Urothelium cell line (cell line): ENCODE data around the gene MIA.
A peak's percentile ranks its signal among the peaks of the same experiment; 100 is the strongest.
"Not testable (repeated sequence)": the region's sequence is repeated elsewhere in the genome, so short reads cannot be mapped to it uniquely, and the experiment has no call there.

Source experiments
- DNase-seq: peaks from one replicate; pipeline ENCODE4 v3.0.0; 2011; ENCODE audit warnings: low spot score, mixed read lengths
- FAIRE-seq: peaks from 2 replicates; lab custom pipeline; 2011; peaks lifted over from hg19 to GRCh38; lab: Jason Lieb, UNC

The MIA gene

DNA sequence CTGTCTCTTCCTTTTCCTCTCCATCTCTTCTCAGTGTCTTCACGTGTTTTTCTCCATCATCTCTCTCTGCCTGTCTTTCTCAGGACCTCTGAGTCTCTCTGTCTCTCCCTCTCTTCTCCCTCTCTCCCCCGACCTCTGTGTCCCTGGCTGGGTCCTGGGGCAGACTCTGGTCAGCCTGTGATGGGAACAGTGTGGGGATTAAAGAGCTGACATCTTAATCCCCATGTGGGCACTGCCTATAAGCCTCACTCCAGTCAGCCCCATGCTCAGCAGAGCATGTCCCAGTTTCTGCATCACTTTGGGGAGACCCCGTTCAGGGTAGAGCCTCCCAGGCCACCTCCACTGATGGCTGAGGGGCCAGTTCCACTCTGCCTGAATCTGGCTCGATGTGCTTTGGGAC, 39.9 kb downstream of the MIA start:
- no peak for DNase-seq
- no peak for FAIRE-seq

DNA sequence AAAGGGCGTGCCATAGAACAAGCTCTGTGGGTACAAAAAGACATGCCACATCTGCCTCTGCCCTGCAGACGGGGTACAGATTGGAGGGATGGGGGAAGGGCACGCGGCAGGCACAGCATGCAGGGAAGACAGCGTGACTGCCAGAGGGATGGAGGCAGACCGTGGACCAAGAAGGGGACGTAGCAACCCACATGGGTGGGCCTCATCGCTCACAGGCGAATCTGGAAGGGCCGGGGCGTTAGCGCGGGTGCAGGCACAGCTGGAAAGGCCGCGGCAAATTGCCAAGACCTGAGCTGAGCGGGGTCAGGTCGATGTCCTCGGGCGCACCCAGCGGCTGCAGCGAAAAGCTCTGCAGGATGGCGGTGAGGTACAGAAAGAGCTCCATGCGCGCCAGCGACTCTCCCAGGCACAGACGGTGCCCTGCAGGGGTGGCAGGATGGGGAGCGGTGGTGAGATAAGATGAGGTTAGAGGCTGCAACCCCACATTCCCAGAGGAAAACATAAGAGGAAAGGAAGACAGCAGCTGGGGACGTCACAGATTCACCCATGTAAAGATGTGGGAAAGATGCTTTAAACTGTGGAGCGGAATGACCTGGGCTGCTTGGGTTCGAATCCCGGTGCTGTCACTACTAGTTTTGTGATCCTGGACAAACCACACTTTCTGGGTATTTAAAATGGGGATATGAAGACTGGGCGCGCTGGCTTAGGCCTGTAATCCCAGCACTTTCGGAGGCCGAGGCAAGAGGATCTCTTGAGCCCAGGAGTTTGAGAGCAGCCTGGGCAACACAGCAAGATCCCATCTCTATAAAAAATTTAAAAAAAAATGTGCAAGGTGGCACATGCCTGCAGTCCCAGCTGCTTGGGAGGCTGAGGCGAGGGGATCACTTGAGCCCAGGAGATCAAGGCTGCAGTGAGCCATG, 43.4 kb downstream of the MIA start:
- DNase-seq, FAIRE-seq: not testable (repeated sequence)

DNA sequence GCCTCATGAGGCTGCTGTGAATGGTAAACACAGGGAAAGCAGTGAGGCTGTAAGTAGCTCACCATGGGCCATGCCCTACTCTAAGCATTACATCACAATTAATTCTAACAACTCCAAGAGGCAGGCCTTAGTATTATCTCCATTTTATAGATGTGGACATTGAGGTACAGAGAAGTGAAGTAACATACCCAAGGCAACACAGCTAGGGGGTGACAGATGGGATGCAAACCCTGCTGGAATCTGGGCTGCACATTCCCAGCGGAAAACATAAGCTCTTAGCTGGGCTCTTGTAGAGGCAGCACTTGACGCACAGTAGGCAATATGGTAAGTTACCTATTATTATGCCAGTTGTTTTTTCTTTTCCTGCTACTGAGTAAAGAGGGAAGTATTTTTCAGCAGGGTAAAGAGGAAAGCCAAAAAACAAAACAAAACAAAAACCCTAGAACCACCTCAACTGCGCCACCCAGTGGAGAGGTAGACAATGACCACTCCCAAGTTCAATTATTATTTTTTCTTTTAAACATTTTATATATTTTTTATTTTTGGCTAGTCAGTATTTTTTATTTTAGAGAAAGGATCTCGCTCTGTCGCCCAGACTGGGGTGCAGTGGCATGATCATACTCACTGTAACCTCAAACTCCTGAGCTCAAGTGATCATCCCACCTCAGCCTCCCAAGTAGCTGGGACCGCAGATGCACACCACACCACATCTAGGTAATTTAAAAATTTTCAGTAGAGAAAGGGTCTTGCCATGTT, 44.3 kb downstream of the MIA start:
- not testable (repeated sequence) for DNase-seq, FAIRE-seq

DNA sequence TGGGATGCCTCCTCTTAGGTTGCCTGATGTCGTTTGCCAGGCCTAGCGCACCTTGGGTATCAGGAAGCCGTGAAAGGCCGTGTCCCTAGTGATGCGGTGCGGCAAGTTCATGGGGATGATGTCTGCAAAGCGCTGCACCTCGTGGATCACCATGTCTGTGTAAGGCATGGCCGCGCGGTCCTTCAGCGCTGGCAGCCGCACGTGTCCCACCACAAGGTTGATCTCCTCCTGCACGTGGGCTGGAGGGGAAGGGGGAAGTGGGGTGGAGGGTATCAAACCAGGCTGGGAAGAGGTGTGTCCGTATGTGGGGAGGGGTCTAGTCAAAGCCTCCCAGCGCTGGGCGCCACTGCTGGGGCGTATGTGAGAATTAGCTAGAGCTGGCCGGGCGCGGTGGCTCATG, 46.8 kb downstream of the MIA start:
- DNase-seq: no peak
- no peak for FAIRE-seq

DNA sequence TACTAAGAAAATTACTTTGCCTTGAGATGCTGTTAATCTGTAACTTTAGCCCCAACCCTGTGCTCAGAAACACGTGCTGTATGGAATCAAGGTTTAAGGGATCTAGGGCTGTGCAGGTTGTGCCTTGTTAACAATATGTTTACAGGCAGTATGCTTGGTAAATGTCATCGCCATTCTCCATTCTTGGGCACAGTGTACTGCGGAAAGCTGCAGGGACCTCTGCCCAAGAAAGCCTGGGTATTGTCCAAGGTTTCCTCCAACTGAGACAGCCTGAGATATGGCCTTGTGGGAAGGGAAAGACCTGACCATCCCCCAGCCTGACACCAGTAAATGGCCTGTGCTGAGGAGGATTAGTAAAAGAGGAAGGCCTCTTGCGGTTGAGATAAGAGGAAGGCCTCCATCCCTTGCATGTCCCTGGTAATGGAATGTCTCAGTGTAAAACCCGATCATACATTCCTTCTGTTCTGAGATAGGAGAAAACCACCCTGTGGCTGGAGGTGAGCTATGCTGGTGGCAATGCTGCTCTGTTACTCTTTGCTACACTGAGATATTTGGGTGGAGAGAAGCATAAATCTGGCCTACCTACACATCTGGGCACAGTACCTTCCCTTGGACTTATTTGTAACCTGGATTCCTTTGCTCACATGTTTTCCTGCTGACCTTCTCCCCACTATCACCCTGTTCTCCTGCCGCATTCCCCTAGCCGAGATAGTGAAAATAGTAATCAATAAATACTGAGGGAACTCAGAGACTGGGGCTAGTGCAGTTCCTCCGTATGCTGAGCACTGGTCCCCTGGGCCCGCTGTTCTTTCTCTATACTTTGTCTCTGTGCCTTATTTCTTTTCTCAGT, 47.6 kb downstream of the MIA start:
- not testable (repeated sequence) for FAIRE-seq, DNase-seq

DNA sequence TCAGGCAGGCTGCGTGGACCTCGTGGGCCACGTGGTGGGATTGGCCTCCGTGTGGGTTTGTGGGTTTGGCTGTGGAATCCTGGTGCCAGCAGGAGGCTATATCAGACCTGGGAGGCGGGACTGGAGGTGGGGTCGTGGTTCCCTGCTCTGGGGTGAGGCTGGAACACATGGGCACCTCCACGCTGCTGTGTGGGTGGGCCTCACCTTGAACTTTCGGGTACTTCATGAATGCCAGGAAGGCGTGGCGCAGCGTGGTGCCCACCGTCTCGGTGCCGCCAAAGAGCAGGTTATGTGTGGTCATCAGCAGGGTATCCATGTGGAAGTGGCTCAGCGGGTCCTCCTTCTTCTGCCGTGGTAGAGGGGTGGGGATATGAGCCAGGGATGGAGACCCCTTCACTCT, 49.6 kb downstream of the MIA start:
- DNase-seq, FAIRE-seq: not testable (repeated sequence)

DNA sequence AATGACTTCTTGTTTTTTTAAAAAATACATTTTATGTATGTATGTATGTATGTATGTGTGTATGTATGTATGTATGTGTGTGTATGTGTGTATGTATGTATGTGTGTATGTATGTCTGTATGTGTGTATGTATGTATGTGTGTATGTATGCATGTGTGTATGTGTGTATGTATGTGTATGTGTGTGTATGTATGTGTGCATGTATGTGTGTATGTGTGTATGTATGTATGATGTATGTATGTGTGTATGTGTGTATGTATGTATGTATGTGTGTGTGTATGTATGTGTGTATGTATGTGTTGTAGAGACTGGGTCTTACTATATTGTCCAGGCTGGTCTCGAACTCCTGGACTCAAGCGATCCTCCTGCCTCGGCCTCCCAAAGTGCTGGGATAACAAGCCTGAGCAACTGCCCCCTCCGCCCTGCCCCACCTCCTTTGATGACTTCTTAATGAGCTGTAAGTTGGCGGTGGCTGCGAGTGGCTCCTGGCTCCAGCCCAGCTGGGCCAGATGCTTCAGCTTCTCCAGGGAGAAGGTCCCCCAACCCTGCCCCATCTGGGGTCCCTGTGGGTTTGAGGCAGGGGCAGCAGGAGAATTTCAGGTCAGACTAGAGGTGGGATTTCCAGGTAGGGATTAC, 50.3 kb downstream of the MIA start:
- not testable (repeated sequence) for DNase-seq
- peak; percentile 13 for FAIRE-seq

DNA sequence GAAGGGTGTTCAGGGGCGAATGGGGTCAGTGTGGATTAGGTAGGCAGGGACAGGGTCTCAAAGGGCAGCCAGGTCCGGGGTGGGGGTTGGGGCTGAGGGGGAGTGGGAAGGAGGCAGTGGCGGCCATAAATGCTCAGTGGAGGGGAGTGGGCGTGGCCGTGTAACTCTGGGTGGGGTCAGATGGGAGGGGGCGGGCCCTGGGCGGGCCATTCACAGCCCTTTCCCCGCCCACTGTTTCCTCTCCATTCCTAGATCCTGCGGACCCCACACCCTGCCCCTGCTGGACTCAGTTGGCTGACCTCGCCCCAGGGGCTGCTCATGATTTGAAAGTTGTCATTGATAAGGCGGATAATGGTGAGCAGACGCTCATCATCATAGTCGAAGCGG, 51.0 kb downstream of the MIA start:
- FAIRE-seq, DNase-seq: not testable (repeated sequence)

DNA sequence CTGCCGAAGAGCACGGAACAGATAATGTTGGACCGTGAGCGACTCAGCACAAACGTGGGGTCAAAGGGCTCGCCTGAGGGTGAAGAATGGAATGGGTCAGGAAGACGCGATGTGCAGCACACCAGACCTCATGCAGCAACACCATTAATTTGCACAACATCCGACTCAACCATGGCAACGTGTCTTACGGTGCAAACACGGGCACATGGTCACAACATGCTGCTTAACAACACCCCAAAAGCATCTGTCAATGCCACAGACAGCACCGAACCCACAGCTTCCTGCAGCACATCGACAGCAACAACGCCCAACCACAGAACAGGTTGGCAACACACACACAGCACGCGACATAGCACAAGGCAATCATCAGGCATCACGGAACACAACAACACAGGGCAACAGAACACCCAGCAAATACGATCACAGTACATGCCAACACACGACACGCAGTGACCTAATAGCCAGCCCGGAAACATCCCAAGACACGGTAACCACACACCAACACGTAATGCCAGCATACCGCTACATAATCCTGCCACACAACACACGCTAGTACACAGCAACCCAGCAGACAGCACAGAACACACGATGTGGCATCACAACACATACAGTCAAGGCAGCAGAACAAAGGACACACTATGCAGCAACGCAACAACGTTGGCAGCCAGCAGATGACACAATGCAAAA, 51.5 kb downstream of the MIA start:
- not testable (repeated sequence) for DNase-seq
- FAIRE-seq: peak; percentile 95
